Stimulated activated CD4-positive, alpha-beta T cell treated with anti-CD3 and anti-CD28 coated beads, Interleukin-4, amount 100 ng/mL, for 1 hour (primary cell): ENCODE data around the gene SLC35F4.

ENCODE experiments used
- DNase-seq: peaks from one replicate; pipeline ENCODE4 v3.0.0-alpha.2; 2020

Gene SLC35F4

DNA sequence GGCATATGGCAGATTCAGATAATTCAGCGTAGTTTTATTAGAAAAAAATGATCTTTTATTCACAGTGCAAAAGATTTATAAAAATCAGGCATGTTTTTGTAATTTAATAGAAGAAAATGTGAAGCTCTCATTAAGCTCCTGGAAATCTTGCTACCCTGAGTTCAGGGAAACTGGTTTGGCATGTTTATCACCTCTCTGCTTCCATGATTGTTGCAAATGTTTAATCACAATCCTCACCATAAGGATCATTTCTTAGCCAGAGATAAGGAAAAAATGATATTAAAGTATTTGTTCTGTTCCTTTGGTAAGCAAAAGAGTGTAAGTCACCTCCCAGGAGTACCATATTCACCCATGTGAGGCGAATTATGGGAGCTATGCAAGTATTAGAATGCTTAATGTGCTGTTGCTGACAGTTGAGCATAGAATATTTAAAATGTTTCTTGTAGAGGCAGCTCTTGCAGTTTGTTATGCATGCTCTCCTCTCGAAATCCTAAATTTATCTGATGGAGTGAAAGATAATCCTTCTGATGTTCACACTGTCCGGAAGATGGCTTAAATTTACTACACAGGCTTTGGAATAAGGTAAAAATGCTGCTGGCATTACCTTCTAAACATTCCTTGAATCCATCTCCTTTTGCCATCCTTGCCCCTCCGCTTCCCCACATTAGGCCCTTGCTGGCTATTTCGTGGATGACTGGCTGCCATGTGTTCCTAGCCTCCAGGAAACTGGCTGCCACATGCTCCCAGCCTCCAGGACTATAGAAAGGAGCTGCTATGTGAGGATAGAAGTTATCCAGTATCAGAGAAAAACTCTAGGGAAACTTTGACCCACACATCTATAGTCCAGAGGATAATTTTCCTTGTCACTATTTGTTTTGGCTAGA lies 256.5 kb downstream of the SLC35F4 start:
- no peak for DNase-seq

DNA sequence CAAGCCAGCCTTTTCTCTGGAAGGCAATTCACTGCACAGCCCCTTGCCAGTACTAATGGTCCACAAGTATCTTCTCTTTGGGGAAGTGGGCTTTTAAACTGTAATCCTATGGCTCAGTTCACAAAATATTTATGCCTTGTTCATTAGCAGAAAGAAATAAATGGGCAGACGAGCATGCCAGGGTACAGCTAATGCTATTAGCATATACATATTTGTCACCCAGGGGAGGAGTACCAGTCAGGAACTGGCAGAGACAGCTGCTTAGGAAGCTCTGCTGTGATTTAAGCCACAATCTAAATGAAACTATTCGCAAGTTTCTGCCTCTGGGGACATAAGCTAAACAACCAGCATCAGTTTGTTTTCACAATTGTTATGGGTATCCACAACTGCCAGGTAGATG lies 258.8 kb downstream of the SLC35F4 start:
- no peak for DNase-seq

DNA sequence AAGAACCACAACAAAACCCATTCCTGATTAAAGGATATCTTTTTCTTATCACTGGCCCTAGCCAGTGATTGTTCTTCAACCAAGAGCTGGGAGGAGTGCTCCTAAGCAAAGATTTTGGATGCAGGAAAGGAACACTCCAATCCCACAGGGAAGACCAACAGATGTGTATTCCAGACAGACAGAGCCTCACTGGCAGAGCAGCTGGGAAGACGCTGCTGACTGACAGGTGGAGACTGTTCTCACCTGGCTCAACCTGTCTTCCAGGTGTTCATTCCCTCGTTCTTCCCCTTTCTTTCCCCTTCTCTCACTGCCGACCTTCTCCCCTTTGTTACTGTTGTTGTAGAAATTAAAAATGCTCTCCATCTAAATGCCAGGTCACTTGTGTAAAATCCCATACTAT lies 282.5 kb downstream of the SLC35F4 start:
- DNase-seq = no peak

DNA sequence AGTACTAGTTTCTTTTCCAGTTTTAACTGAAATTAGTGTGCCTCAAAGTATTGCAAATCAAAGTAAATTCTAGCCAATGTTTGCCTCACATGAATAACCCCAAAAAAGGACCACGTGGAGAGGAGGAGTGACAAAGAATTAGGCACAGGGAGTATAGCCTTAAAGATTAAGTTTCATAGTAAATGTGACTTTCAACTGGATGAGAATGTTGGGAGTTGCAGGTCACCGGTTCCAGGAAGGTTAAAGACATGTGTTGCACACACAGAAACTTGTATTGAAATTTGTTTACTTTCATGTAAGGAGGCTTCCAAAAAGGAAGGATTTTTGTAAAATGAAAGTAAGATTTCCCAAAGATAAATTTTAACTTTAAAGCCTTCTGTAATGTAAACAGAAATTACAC lies 283.1 kb downstream of the SLC35F4 start:
- DNase-seq = no peak

DNA sequence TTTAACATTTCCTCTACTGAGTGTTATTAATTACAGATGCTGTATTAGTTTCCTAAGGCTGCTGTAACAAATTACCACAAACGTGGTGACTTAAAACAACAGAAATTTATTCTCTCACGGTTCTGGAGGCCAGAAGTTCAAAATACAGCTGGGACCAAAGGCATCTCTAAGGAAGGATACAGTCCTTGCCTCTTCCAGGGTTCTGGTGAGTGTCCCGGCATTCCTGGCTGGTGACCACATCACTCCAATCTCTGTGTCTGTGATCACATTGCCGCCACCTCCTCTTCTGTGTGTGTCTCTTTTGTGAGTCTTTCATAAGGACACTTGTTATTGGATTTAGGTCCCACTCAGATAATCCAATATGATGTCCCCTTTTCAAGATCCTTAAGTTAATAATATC lies 287.1 kb downstream of the SLC35F4 start:
- DNase-seq = no peak

DNA sequence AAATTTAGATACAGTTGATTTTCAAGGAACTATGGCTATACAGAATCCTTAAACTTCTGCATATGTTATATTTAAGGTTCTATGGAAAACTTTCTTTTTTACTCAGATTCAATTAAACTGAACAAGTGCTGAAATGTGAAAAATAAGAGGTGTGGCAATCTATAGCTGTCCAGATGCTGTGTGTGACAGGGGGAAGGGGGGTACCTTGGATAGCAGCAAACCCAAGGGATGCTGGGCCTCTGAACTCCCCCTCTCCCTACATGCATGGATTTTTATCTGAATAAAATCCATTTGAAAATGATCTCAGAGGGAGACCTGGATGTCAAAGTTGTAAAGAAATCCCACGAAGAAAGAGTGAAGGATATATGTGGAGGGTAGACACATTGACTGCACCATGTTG lies 289.4 kb downstream of the SLC35F4 start:
- DNase-seq = no peak

DNA sequence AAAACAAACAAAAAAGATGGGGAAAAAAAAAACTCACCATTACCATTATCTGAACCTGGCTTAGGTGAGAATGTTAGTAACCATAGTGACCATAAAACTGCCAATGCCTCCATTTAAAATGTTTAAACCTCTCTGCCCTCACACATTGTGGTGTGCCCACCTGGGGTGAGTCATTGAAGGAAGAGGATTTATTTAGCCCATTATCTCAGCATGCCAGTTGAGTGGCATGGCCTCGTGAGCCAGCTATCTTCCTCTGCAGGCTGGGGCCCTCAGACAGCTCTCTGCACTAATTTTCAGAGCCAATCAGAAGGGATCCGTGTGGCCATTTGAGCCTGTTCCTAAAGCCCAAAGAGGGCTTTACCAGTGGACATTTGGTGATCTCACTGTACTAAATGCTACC lies 290.4 kb downstream of the SLC35F4 start:
- no peak for DNase-seq

DNA sequence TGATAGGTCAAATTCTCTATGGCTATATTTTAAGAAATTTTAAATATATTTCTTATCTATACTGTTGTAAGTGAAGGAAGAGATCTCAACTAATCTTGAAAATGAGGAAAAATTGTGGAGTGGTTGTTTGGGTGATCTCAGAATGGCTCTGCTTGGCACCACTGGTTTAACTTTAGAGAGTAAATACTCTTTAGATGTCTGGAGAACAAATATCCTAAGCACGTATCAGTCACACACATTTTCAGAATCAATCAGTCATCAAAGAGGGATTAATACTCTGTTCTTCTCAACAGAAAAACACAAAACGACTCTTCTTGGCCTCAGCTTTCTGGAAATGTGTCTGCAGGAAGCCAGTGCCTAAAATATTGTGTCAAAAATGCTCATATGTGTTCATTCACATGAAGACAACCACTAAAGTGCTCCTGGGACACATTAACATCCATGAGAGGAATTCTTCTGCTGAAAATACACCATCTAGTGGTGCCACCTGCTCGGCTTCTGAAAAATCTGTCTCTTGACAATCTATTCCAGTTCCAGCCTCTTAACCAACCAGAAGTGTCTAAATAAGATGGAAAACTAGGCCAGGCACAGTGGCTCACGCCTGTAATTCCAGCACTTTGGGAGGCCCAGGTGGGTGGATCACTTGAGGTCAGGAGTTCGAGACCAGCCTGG lies 291.1 kb downstream of the SLC35F4 start:
- DNase-seq = no peak

DNA sequence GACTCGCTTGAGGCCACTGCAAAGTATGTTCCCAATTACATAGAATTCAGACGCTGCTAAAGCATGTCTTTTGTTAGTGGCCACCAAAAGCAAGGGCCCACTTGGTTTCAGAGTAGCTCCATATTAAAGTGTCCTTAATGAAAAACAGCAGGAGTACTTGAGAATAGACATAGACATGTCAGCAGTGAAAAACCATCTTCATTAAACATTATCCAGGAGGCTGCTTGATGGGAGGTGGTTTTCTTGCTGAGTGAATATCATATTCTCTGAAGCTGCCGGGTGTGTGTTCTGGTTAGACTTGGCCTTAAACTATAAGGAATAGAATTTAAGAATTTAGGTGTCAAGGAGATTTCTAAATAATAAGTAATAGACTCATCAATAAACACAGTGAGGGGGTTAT lies 292.7 kb downstream of the SLC35F4 start:
- no peak for DNase-seq

DNA sequence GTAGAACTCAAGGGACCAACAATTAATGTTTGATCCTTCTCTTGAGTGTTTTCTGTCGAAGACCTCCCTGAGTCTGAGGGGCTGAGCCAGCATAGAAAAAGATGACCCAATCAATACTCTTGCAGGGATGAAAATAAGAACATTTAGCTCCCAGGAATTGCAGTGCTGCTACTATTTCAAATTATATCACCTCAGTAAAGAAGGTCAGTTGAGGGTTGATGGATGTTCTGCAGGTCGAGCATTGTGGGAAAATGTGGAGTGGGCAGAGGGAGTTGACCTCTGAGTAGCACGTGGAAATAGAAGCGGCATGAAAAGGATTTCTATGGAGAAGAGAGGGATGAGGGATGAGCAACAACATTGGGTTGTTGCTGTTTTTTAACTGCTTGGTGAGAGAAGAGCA lies 297.3 kb downstream of the SLC35F4 start:
- no peak for DNase-seq

DNA sequence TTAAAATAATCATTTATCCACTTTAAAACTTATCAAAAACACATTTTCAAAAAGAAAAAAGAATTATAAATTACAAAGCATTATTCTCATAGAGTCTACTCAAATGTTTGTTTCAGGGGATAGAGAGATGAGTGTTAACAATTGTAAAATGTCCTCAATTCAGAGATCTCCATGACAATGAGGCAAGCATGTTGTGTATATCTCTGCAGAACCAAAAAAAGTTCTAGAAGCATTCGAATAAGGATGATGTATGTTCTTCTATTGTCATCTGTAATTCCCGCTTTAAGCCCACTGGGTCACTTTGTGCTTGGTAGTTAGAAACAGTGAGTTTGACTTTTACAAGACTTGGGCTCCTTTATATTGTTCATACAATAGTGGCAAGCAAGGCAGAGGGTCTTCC lies 298.7 kb downstream of the SLC35F4 start:
- no peak for DNase-seq

DNA sequence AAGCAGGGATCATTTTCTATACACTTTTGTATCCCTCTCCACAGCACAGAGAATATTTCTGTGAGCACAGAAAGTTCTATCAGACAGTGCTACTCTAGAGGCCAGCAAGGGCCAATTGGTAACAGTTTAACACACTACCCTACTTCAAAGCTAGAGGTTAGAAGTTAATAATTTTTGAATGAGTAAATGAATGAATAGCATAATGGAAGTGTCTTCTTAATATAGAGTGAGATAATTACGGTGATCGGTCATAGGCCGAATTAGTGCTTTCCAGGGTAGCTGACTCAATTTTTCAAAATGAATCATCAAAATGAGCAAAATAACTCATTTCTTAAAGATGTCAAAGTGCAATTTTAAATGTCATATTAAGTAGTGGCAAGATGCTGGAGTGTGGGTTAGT lies 305.2 kb downstream of the SLC35F4 start:
- DNase-seq = no peak

DNA sequence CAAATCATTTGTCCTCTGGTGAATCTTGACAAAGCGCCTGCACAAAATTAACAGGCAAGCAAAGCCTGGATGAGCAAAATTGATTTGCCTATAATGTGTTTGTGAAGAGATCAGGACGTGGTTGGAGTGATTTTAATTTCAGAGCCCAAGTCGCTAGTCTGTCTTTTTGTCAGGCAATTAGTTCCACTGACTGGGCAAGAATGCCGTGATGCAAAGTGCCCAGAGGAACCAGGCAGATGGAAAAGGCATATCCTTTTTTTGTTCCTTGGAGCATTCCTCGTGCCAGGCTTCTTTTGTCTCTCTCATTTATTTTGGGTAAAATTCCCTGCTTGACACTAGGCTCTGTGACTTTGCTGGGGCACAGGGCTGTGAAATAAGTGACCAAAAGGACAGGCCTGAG lies 306.3 kb downstream of the SLC35F4 start:
- no peak for DNase-seq

DNA sequence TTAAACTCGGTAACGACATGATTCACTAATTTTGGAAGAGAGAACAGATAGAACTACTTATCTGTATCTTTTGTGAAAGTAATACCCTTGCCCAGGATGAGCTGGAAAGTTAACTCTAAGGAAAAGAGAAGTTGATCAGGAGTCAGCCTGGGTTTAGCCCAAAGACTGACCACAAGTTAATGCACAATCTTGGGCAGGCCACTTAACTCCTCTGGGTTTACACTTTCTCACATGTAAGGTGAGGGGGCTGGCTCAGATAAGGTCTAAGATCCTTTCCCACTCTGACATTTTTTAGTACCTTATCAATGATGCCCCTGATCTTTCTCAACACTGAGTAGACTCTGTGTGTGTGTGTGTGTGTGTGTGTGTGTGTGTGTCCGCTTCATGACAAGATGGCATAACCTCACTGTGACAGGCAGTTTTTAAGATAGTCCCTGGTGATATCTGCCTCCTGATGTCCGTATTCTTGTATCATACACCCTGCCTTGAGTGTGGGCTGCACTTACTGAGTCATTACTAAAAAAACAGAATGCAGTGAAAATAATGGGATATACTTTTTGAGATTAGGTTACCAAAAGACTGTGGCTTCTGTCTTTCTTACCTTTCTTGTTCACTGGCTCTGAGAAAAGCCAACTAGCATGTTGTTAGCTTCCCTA lies 316.0 kb downstream of the SLC35F4 start:
- DNase-seq = no peak

DNA sequence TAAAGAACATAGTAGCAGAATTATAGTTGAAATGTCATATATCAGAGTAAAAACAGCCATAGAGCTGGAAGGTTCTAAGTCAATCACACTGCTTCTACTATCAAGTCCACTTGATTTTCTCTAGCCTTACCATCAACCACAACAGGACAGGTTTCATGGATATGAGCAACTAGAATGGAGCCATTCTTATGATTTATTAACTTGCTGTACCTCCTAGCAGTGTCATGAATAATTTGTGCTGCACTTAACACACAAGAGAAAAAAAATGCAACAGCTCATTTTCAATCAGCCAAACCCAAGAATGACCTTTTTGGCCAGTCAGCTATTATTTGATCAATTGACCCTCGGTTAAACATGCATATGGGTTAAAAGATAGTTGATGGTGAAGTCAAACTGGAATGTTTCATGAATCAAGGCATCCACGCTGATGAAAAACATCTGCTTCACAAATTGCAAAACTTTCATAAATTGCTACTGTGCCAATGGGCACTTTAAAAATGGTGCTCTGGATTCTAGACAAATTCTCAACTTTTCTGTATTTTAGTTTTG lies 316.8 kb downstream of the SLC35F4 start:
- no peak for DNase-seq

DNA sequence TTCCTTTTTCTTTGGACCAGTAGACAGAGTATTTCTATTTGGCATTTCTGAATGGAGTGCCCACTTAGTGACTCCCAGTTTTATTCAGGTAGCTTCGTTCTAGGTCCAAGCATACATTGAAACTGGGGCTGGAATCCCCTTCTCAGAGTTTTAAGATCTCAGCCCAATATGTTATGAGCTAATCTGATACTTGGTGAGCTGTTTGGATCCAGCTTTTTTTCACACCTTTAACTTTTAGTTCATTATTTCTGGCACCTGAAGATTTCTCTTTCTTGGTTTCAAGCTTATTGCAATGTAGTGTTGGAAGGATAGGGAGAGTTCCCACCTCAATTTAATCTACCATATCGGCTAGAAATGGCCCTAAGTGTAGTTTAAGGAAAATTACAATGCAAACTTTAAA lies 318.8 kb downstream of the SLC35F4 start:
- no peak for DNase-seq

DNA sequence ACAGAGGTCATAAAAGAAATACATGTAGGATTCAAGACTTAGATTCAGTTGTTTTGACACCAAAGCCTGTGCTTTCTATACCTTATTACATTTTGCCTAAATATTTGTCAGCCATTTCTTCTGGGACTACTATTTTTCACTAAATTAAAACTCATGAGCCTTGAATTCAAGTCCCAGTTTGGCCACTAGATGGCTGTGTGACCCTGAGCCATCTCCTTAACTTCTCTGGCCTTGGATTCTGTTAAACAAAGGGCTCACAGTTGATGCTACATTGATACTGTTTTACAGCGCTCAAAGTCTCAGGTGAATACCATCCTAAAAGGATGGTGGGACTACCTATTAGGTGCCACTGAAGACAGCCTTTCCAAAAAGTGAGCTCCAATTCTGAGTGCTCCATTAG lies 332.7 kb downstream of the SLC35F4 start:
- no peak for DNase-seq

DNA sequence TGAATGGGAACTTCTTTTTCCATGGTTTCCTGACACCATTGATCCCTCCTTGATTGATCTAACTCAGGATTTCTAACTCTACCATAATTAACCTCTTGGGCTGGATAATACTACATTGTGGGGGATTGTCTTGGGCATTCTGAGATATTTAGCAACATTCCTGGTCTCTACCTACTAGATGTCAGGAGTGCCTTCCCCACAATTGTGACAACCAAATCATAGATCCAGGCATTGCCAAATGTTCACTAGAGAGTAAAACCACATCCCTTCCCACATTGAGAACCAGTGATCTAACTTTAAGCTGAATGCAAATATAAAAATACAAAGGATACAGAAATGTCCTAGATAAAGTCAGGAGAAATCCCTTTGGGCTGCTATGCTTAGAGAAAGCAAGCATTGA lies 335.3 kb downstream of the SLC35F4 start:
- no peak for DNase-seq

DNA sequence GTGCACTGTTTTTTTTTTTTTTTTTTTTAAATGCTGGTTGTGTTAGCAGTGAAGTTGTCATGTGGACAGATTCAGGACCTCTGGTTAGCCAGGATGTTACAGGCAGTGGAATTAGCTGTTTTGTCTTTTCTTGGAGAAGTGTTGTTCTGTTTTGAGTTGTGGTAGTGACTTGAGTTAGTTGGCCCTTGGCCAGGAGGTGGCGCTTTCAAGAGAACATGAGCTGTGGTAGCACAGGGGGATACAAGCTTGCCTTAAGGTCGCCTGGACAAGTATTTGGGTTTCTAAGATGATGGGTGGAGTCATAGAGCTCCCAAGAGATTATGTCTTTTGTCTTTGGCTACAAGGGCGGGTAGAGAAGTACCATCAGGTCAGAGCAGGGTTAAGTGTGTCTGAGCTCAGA lies 338.9 kb downstream of the SLC35F4 start:
- DNase-seq = no peak

DNA sequence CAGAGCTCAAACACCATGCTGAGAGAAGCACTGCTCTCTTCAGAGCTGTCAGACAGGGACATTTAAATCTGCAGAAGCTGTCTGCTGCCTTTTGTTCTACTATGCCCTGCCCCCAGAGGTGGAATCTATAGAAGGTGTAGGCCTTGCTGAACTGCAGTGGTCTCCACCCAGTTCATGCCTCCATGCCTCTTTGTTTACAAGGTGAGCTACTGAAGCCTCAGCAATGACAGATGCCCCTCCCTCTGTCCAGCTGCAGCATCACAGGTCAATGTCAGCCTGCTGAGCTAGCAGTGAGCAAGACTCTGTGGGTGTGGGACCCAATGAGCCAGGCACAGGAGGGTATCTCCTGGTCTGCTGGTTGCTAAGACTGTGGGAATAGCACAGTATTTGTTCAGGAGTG lies 346.8 kb downstream of the SLC35F4 start:
- no peak for DNase-seq
